ENCODE measurements around the gene TAF11L2.
"Not testable (repeated sequence)": the region's sequence is repeated elsewhere in the genome, so short reads cannot be mapped to it uniquely, and the experiment has no call there.

Gene TAF11L2

DNA sequence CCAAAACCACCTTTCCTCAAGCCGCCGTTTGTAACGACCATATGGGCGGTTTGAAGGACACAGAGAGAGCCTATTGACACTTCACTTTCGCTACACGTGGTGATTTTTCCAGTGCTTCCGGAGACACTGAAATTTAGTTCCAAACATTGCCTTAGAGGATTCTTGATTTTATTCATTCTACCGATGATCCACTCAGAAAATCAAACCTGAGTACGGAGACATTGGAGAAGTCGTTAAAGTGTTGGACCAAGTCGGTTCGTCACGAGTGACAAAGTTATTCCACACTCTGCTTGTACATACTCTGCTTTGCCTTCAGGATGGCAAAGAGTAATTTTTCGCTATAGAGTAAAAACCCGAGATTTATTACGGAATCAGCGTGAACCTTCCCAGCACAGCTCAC, 28.5 kb downstream of the TAF11L2 start:
- DNase-seq: not testable (repeated sequence)

DNA sequence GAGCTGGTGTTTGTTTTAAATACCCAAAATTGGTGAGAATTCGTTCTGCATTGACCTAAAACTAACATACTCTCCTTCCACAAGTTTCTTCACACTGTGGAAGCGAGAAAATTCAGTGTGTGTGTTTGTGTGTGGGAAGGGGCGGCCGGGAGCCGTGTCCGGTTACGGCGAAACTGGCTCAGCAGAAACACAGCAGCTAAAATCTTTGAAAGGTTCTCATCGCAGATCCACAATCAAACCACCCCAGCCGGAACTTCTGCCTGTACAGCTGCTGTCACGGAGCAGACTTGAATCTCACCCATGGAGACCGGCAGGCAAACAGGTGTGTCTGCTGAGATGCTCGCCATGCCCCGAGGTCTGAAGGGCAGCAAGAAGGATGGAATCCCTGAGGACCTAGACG, 30.3 kb downstream of the TAF11L2 start, which contains the start of gene TAF11L6:
TSS of gene TAF11L6 (plus strand) at position 301 of the 400 bp plus-strand sequence.
- not testable (repeated sequence) for DNase-seq

Data from nucleus accumbens (tissue), 56 donors.